ENCODE results near the gene MAMSTR. TPM values are rescaled to one million over a fixed set of nuclear protein-coding genes. Genes with fewer than 3 reads are reported as not detected.

MAMSTR gene
- total and polyA plus RNA-seq, 9 of the 15 experiments (the other 6 are each of a cell fraction or from before 2014, with no cell fraction given): 0.08 to 1.00 (median 0.40) TPM; not detected in 1

- TF ChIP-seq TRIM25 (IDR thresholded peaks at IDR 0.05; ENCODE audit: borderline replicate concordance) (no peak), ESRRB (CRISPR knock-in tag; IDR thresholded peaks at IDR 0.05; ENCODE audit: borderline replicate concordance) (no peak)
Observed at GRCh38 chr19:48720251-48720612, 707 bp upstream of the MAMSTR start (continued).

- POLR2A ChIA-PET: interaction anchor here (1.1 kb wide), 1 partner anchor 58 kb away, joined by 3 read pairs; no protein-coding TSS in a partner anchor
- WGBS (ENCODE audit: insufficient coverage, low coverage, missing lambda C conversion rate): 70% methylated on average over 13 of the region's 15 CpGs
- no peak overlapping the region for H3K4me2 ChIP-seq (ENCODE audit: insufficient read depth, low read length)
- no peak overlapping the region for H2AFZ ChIP-seq (ENCODE audit: low read depth, low read length)
- no peaks in the 10 kb centered on the region for H3K27me3 ChIP-seq (ENCODE audit: control insufficient read depth in 2 of 2, insufficient read depth in 2 of 2, low read length in 2 of 2)
- FAIRE-seq (no peak), DNase-seq (ENCODE audit: extremely low read depth in 1 of 4, low spot score in 3 of 4) (no peak), ATAC-seq (no peak)
- TF ChIP-seq NR2F6 (CRISPR knock-in tag; IDR thresholded peaks at IDR 0.05): no peak
- no peak for TF ChIP-seq ZNF518B (CRISPR knock-in tag; IDR thresholded peaks at IDR 0.05)
- no peak for TF ChIP-seq KLF1 (tag; IDR thresholded peaks at IDR 0.05)
- no peak for TF ChIP-seq U2AF1 (optimal IDR thresholded peaks at IDR 0.05; ENCODE audit: low read depth, low read length)
- TF ChIP-seq ZNF280B (CRISPR knock-in tag; IDR thresholded peaks at IDR 0.05): no peak
- TF ChIP-seq KHSRP (IDR thresholded peaks at IDR 0.05): no peak
- H3K4me1 ChIP-seq (replicated peaks in 1 of 2; ENCODE audit: control insufficient read depth in 2 of 2, insufficient read depth in 2 of 2, low read length in 2 of 2): peaks cover 16 to 63% of the 10 kb centered on the region in 2 experiments
- no peaks in the 10 kb centered on the region for H3K36me3 ChIP-seq (ENCODE audit: control insufficient read depth, insufficient read depth, low read length)
- H3K9ac ChIP-seq (ENCODE audit: insufficient read depth in 1 of 2, low read depth in 2 of 2, low read length in 2 of 2): peak overlapping the region in 1 of 2 experiments; percentile 91; a peak in 1 of 4 replicates
- 0 out of 3 replicates have a peak, but pooled peaks cover 3% of the 10 kb centered on the region for H3K79me2 ChIP-seq (ENCODE audit: control insufficient read depth, insufficient read depth, low read length)
- H4K20me1 ChIP-seq (replicated peaks; ENCODE audit: control insufficient read depth, insufficient read depth, low read length): no peaks in the 10 kb centered on the region
- no peak overlapping the region for H3K4me3 ChIP-seq
- in situ Hi-C loops (cut with MboI): no loop called here
- H3K27ac ChIP-seq (ENCODE audit: extremely low read depth, low read depth, low read length): no peak overlapping the region
- no TSS peak for BruUV-seq (replicated peaks)
- H3K9me3 ChIP-seq (replicated peaks; ENCODE audit: control insufficient read depth, insufficient read depth, low read depth, low read length): no peaks in the 10 kb centered on the region
- no peaks in the 10 kb centered on the region for H3K9me1 ChIP-seq (ENCODE audit: control insufficient read depth, insufficient read depth, low read length)
- CTCF ChIA-PET (ENCODE audit: low intra/inter-chr PET ratio): no interaction called here
- intact Hi-C loops (cut with micrococcal nuclease): no loop called here
Observed at GRCh38 chr19:48718711-48719231, 754 bp downstream of the MAMSTR start.

All from K562 (cell line).